ENCODE measurements around the gene SUCLG2.

DNA sequence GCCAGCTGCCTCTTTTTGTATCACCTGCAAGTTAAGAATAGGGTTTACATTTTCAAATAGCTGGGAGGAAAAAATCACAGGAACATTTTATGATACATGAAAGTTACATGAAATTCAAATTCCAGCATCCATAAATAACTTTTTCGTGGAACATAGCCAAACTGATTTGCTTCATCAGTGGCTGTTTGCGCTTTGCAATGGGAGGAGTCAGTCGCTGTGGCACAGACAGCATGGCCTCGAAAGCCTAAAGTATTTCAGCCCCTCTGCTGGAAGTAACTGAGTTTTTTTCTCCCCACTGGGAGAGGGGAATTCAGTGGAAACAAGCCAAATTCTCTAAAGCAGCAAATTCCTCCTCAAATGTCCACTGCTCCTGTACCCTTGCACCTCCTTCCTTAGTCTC is 271.9 kb downstream of the SUCLG2 start:
- TF ChIP-seq, protein P1, sequence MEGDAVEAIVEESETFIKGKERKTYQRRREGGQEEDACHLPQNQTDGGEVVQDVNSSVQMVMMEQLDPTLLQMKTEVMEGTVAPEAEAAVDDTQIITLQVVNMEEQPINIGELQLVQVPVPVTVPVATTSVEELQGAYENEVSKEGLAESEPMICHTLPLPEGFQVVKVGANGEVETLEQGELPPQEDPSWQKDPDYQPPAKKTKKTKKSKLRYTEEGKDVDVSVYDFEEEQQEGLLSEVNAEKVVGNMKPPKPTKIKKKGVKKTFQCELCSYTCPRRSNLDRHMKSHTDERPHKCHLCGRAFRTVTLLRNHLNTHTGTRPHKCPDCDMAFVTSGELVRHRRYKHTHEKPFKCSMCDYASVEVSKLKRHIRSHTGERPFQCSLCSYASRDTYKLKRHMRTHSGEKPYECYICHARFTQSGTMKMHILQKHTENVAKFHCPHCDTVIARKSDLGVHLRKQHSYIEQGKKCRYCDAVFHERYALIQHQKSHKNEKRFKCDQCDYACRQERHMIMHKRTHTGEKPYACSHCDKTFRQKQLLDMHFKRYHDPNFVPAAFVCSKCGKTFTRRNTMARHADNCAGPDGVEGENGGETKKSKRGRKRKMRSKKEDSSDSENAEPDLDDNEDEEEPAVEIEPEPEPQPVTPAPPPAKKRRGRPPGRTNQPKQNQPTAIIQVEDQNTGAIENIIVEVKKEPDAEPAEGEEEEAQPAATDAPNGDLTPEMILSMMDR (IDR thresholded peaks at IDR 0.05), result no peak
- TF ChIP-seq POLR2A (IDR thresholded peaks at IDR 0.05), result no peak
